Astrocyte (in vitro differentiated cells and primary cell): ENCODE data around the gene STX7.

Source experiments
- EZH2 ChIP-seq: IDR thresholded peaks from 2 replicates; pipeline ENCODE4 v1.6.1; 2012; ENCODE audit warnings: mild to moderate bottlenecking, low read length, inconsistent platforms; ENCODE audit not compliant: insufficient read depth
- TF ChIP-seq, protein P1 (sequence below): IDR thresholded peaks from 2 replicates; pipeline ENCODE4 v1.5.1; 2011; ENCODE audit warnings: low read depth, mild to moderate bottlenecking, inconsistent platforms, low read length, moderate library complexity; ENCODE audit not compliant: insufficient read depth

GRCh38 chr6:132496519-132497180 lies 16.3 kb downstream of the STX7 start:
- TF ChIP-seq, protein P1, sequence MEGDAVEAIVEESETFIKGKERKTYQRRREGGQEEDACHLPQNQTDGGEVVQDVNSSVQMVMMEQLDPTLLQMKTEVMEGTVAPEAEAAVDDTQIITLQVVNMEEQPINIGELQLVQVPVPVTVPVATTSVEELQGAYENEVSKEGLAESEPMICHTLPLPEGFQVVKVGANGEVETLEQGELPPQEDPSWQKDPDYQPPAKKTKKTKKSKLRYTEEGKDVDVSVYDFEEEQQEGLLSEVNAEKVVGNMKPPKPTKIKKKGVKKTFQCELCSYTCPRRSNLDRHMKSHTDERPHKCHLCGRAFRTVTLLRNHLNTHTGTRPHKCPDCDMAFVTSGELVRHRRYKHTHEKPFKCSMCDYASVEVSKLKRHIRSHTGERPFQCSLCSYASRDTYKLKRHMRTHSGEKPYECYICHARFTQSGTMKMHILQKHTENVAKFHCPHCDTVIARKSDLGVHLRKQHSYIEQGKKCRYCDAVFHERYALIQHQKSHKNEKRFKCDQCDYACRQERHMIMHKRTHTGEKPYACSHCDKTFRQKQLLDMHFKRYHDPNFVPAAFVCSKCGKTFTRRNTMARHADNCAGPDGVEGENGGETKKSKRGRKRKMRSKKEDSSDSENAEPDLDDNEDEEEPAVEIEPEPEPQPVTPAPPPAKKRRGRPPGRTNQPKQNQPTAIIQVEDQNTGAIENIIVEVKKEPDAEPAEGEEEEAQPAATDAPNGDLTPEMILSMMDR: no peak
- TF ChIP-seq EZH2: no peak
